Measurements from ENCODE around the gene THSD4.

THSD4 gene

DNA sequence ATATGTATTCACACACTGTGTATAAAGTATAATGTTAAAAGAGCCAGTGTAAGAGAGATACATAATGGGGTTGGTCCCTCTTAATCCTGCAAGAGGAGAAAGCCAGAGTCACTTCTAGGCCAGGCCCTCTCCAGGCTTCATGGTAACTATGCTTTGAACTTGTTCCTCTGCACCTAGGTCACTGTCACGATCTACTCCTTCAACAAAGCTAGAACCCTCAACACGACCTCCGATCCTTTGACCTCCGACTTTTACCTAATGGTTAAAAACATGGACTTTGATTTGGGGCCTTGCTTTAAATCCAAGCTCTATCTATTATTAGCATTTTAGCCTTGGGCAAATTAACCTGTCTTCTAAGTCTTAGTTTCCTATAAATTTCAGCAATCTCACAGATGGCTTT lies 541.2 kb downstream of the THSD4 start:
- Histone ChIP-seq H3F3A (ENCODE audit: insufficient read depth, low read length) (no peaks in the 10 kb centered on the region), H4K20me1 (ENCODE audit: insufficient read depth, low read length) (no peaks in the 10 kb centered on the region), H3K9ac (ENCODE audit: low read length) (no peak overlapping the region), H3K79me2 (ENCODE audit: insufficient read depth, low read length) (no peaks in the 10 kb centered on the region), H3K36me3 (ENCODE audit: insufficient read depth, low read length) (no peaks in the 10 kb centered on the region), H3K4me1 (ENCODE audit: insufficient read depth, low read length, severe bottlenecking) (no peaks in the 10 kb centered on the region), H3K4me3 (ENCODE audit: low read depth, low read length, poor library complexity, severe bottlenecking) (no peak overlapping the region), H3K9me2 (ENCODE audit: low read depth, low read length) (no peaks in the 10 kb centered on the region), H3K9me3 (ENCODE audit: low read length) (no peaks in the 10 kb centered on the region), H2AFZ (ENCODE audit: low read length) (no peak overlapping the region), H3K27me3 (ENCODE audit: insufficient read depth, low read length) (no peaks in the 10 kb centered on the region; the same call in 1 of the 2 replicates), H3K4me2 (ENCODE audit: low read length) (no peak overlapping the region), H3K27ac (ENCODE audit: low read depth, low read length, poor library complexity, severe bottlenecking) (no peak overlapping the region)
- TF ChIP-seq, protein P1, sequence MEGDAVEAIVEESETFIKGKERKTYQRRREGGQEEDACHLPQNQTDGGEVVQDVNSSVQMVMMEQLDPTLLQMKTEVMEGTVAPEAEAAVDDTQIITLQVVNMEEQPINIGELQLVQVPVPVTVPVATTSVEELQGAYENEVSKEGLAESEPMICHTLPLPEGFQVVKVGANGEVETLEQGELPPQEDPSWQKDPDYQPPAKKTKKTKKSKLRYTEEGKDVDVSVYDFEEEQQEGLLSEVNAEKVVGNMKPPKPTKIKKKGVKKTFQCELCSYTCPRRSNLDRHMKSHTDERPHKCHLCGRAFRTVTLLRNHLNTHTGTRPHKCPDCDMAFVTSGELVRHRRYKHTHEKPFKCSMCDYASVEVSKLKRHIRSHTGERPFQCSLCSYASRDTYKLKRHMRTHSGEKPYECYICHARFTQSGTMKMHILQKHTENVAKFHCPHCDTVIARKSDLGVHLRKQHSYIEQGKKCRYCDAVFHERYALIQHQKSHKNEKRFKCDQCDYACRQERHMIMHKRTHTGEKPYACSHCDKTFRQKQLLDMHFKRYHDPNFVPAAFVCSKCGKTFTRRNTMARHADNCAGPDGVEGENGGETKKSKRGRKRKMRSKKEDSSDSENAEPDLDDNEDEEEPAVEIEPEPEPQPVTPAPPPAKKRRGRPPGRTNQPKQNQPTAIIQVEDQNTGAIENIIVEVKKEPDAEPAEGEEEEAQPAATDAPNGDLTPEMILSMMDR (IDR thresholded peaks at IDR 0.05; ENCODE audit: low read length): no peak
- no peak for TF ChIP-seq EZH2 (IDR thresholded peaks at IDR 0.05; ENCODE audit: borderline replicate concordance, low read length)

DNA sequence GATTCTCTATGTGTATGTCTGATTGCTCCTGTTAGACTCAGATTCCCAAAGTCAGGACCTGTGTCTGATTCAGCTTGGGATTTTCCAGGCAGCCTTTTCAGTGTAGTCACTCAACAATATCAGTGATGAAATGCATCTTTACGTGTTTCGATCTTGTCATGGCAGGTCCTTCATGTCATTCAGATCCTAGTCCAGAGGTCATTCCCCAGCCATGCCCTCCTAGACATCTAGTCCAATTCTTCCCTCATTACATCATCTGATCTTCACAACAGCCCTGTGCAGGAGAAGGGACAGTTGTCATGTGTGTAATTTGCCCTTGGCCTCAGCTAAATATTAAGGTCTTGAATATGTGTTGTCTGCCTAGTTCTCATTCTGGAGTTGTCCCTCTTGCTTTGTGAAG lies 541.9 kb downstream of the THSD4 start:
- Histone ChIP-seq H3K4me3 (ENCODE audit: low read depth, low read length, poor library complexity, severe bottlenecking) (no peak overlapping the region), H3F3A (ENCODE audit: insufficient read depth, low read length) (no peaks in the 10 kb centered on the region), H3K36me3 (ENCODE audit: insufficient read depth, low read length) (no peaks in the 10 kb centered on the region), H3K4me1 (ENCODE audit: insufficient read depth, low read length, severe bottlenecking) (no peaks in the 10 kb centered on the region), H3K9me3 (ENCODE audit: low read length) (no peaks in the 10 kb centered on the region), H3K79me2 (ENCODE audit: insufficient read depth, low read length) (no peaks in the 10 kb centered on the region), H3K4me2 (ENCODE audit: low read length) (no peak overlapping the region), H4K20me1 (ENCODE audit: insufficient read depth, low read length) (no peaks in the 10 kb centered on the region), H3K27ac (ENCODE audit: low read depth, low read length, poor library complexity, severe bottlenecking) (no peak overlapping the region), H3K27me3 (ENCODE audit: insufficient read depth, low read length) (no peaks in the 10 kb centered on the region; the same call in 1 of the 2 replicates), H2AFZ (ENCODE audit: low read length) (no peak overlapping the region), H3K9ac (ENCODE audit: low read length) (no peak overlapping the region), H3K9me2 (ENCODE audit: low read depth, low read length) (no peaks in the 10 kb centered on the region)
- TF ChIP-seq, protein P1 (IDR thresholded peaks at IDR 0.05; ENCODE audit: low read length): no peak
- TF ChIP-seq EZH2 (IDR thresholded peaks at IDR 0.05; ENCODE audit: borderline replicate concordance, low read length): no peak

DNA sequence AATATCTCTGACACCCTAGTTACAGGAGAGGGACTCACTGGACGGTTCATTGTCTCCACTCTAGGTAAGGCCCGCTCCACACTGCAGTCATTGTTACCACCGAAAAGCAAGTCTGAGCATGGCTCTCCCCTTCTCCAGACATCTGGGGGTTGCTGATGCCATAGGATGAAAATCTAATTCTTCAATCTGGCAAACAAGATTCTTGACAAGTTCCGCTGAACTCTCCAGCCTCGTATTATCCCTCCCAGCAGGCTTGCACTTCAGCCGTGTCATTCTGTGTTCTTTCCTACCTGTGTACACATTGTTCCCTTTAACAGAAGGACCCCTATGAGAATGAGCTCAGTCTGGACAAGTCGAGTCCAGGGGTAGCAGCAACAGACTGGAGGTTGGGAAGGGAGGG lies 542.8 kb downstream of the THSD4 start:
- no peaks in the 10 kb centered on the region for H3K9me3 ChIP-seq (ENCODE audit: low read length)
- TF ChIP-seq, protein P1 (IDR thresholded peaks at IDR 0.05; ENCODE audit: low read length): no peak
- no peak for TF ChIP-seq EZH2 (IDR thresholded peaks at IDR 0.05; ENCODE audit: borderline replicate concordance, low read length)
- no peak overlapping the region for H3K4me3 ChIP-seq (ENCODE audit: low read depth, low read length, poor library complexity, severe bottlenecking)
- H3F3A ChIP-seq (ENCODE audit: insufficient read depth, low read length): no peaks in the 10 kb centered on the region
- H3K9ac ChIP-seq (ENCODE audit: low read length): no peak overlapping the region
- H3K4me1 ChIP-seq (ENCODE audit: insufficient read depth, low read length, severe bottlenecking): no peaks in the 10 kb centered on the region
- H3K27ac ChIP-seq (ENCODE audit: low read depth, low read length, poor library complexity, severe bottlenecking): no peak overlapping the region
- no peaks in the 10 kb centered on the region for H3K9me2 ChIP-seq (ENCODE audit: low read depth, low read length)
- H3K36me3 ChIP-seq (ENCODE audit: insufficient read depth, low read length): no peaks in the 10 kb centered on the region
- no peak overlapping the region for H2AFZ ChIP-seq (ENCODE audit: low read length)
- no peaks in the 10 kb centered on the region; the same call in 1 of the 2 replicates for H3K27me3 ChIP-seq (ENCODE audit: insufficient read depth, low read length)
- no peak overlapping the region for H3K4me2 ChIP-seq (ENCODE audit: low read length)
- no peaks in the 10 kb centered on the region for H4K20me1 ChIP-seq (ENCODE audit: insufficient read depth, low read length)
- H3K79me2 ChIP-seq (ENCODE audit: insufficient read depth, low read length): no peaks in the 10 kb centered on the region
